Right atrium auricular region (tissue), 2 donors: ENCODE results near the gene SLC25A15. TPM values are rescaled to one million over a fixed set of nuclear protein-coding genes. Genes with fewer than 3 reads are reported as not detected.
A peak's percentile ranks its signal among the peaks of the same experiment; 100 is the strongest.
"Not testable (repeated sequence)": the region's sequence is repeated elsewhere in the genome, so short reads cannot be mapped to it uniquely, and the experiment has no call there.

Source experiments
- DNase-seq: peaks from one replicate; pipeline ENCODE4 v3.0.0-alpha.2; 2019; ENCODE audit warnings: low spot score
- H3K27ac ChIP-seq, 2 donors: fragments of 200-600 bp; sonication (generic); 1 replicate in 1 of 2; 2 replicates in 1 of 2; pipeline ENCODE4 v1.5.1; 2016 to 2019
- H3K27me3 ChIP-seq, 2 donors: fragments of 200-600 bp; sonication (generic); one replicate each; pipeline versions ENCODE4 v1.5.1 to v1.6.0; 2017 to 2019
- H3K36me3 ChIP-seq: fragments of 200-600 bp; sonication (generic); one replicate; pipeline ENCODE4 v1.5.1; 2016
- H3K4me1 ChIP-seq, 2 donors: fragments of 200-600 bp; sonication (generic); one replicate each; pipeline versions ENCODE4 v1.5.1 to v1.6.0; 2017 to 2019
- H3K4me3 ChIP-seq, 2 donors: fragments of 200-600 bp; sonication (generic); 1 replicate in 1 of 2; 2 replicates in 1 of 2; pipeline ENCODE4 v1.5.1; 2017 to 2019; ENCODE audit warnings: mild to moderate bottlenecking in 1 of 2, moderate library complexity in 1 of 2
- H3K9me3 ChIP-seq, 2 donors: fragments of 200-600 bp; sonication (generic); one replicate each; pipeline ENCODE4 v1.5.1; 2019
- total RNA-seq, 2 donors: library from RNA; depleted of rRNA; stranded (reverse); fragments of >200 nt; gene quantifications; one replicate each; pipeline ENCODE4 v1.1.0, GENCODE V29; 2016
- TF ChIP-seq, protein P1 (sequence below), 2 donors: fragments of 200-600 bp; sonication (generic); IDR thresholded peaks; one replicate each; pipeline ENCODE4 v1.5.1; 2019; ENCODE audit warnings: antibody characterized with exemption in 2 of 2

The SLC25A15 gene
- total RNA-seq, 2 donors from 2014 or later, result 5.9 to 6.0 TPM

DNA sequence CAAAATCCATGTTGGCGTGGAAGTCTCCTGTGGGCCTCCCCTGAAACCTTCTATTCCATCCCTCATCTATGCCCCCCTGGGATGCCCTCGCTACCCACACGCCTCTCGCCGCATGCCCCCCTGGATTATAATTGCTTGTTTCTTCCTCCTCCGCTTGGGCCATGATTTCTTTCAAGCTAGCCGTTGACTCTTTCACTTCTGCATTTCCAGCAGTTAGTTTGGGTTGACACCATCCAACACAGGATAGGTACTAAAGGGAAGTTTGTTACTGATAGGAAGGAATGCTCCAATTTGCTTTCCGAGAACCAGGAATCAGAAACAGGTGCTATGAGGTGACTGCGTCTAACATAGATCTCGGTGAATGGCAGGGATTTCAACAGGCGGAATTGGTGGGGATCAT is 7.7 kb upstream of the SLC25A15 start:
- H3K36me3 ChIP-seq, result no peaks in the 10 kb centered on the region
- TF ChIP-seq, protein P1, sequence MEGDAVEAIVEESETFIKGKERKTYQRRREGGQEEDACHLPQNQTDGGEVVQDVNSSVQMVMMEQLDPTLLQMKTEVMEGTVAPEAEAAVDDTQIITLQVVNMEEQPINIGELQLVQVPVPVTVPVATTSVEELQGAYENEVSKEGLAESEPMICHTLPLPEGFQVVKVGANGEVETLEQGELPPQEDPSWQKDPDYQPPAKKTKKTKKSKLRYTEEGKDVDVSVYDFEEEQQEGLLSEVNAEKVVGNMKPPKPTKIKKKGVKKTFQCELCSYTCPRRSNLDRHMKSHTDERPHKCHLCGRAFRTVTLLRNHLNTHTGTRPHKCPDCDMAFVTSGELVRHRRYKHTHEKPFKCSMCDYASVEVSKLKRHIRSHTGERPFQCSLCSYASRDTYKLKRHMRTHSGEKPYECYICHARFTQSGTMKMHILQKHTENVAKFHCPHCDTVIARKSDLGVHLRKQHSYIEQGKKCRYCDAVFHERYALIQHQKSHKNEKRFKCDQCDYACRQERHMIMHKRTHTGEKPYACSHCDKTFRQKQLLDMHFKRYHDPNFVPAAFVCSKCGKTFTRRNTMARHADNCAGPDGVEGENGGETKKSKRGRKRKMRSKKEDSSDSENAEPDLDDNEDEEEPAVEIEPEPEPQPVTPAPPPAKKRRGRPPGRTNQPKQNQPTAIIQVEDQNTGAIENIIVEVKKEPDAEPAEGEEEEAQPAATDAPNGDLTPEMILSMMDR (IDR thresholded peaks at IDR 0.05), result no peak
- no peaks in the 10 kb centered on the region for H3K9me3 ChIP-seq
- H3K27me3 ChIP-seq, result no peaks in the 10 kb centered on the region
- peaks cover 0 to 7% of the 10 kb centered on the region in 2 donors for H3K4me1 ChIP-seq
- peak; percentile 23 for DNase-seq
- H3K27ac ChIP-seq, result no peak overlapping the region
- H3K4me3 ChIP-seq, result no peak overlapping the region

DNA sequence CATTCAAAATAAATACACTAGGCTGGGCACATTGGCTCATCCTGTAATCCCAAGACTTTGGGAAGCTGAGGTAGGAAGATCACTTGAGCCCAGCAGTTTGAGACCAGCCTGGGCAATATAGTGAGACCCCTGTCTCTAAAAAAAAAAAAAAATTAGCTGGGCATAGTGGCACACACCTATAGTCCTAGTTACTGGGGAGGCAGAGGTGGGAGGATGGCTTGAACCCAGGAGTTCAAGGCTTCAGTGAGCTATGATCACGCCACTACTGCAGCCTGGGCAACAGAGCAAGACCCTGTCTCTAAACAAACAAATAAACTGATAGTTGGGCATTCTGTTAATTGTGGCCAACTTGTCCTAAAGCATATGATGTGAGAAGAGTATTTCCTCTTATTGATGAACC is 6.4 kb upstream of the SLC25A15 start:
- H3K4me1 ChIP-seq, H3K4me3 ChIP-seq, H3K9me3 ChIP-seq, H3K36me3 ChIP-seq, H3K27me3 ChIP-seq, H3K27ac ChIP-seq: not testable (repeated sequence)
- peak; percentile 4 for DNase-seq

DNA sequence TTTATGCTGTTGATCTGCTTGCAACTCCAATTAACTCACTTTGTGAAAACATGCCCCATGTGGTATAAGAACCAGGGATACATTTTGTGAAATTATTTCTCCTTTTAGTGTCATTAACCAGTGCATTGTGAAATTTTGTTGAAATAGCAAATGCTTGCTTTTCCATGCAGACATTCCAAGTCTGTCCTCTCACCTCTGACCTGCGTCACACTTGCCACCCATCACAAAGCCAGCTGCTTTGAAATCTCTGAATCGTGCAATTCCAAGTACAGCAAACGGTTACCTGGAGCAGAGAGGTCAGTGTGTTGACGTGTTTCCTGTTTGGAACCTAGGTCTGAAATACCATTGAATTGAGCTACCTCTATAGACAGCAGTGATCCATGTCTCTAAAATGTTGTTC is 4.9 kb upstream of the SLC25A15 start:
- no peak overlapping the region for H3K4me3 ChIP-seq
- peak; percentile 40 for DNase-seq
- H3K9me3 ChIP-seq, result no peaks in the 10 kb centered on the region
- no peaks in the 10 kb centered on the region for H3K27me3 ChIP-seq
- H3K36me3 ChIP-seq, result no peaks in the 10 kb centered on the region
- no peaks in the 10 kb centered on the region for H3K4me1 ChIP-seq
- TF ChIP-seq, protein P1 (IDR thresholded peaks at IDR 0.05), result no peak
- H3K27ac ChIP-seq, result no peak overlapping the region

DNA sequence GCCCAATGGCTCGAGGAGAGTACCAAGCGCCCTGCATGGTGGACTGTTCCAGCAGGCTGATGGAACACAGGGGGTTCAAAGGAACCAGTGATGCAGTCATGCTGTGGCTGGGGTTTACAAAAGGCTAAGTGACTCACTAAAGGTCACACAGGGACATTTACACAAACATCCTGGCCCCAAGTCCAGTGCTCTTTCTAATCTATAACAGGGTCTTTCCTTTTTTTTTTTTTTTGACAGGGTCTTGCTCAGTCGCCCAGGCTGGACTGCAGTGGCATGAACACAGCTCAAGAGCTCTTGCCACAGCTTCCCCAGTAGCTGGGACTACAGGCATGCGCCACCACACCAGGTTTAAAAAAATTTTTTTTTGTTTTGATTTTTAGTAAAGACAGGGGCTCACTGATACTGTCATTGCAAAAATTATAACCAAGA is 2.8 kb upstream of the SLC25A15 start:
- TF ChIP-seq, protein P1 (IDR thresholded peaks at IDR 0.05), result no peak
- peak; percentile 47 for DNase-seq
- H3K4me1 ChIP-seq, result peaks cover 0 to 6% of the 10 kb centered on the region in 2 donors
- no peak overlapping the region for H3K4me3 ChIP-seq
- H3K36me3 ChIP-seq, result no peaks in the 10 kb centered on the region
- no peaks in the 10 kb centered on the region for H3K9me3 ChIP-seq
- H3K27ac ChIP-seq, result no peak overlapping the region
- no peaks in the 10 kb centered on the region for H3K27me3 ChIP-seq

DNA sequence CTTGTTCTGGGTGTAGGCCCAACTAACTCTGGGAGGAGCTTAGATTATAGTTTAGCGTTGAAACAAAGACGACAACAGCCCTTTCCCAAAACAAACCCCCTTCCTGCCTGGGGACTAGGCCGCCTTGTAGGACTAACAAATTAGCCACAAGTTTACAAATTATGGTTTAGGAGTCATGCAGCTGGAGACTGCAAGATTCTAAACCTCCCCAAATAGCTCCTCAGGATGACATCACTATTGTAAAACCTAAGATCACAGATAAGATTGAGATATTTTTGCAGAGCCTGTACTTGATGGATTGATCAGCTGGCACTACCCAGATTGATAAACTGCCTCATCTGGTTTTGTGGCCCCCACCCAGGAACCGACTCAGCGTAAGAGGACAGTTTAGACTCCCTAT is 2.3 kb upstream of the SLC25A15 start:
- Histone ChIP-seq H3K27me3 (no peaks in the 10 kb centered on the region), H3K4me1 (peaks cover 0 to 6% of the 10 kb centered on the region in 2 donors), H3K36me3 (no peaks in the 10 kb centered on the region), H3K4me3 (no peak overlapping the region), H3K27ac (no peak overlapping the region), H3K9me3 (no peaks in the 10 kb centered on the region)
- peak; percentile 2 for DNase-seq
- TF ChIP-seq, protein P1 (IDR thresholded peaks at IDR 0.05), result no peak

DNA sequence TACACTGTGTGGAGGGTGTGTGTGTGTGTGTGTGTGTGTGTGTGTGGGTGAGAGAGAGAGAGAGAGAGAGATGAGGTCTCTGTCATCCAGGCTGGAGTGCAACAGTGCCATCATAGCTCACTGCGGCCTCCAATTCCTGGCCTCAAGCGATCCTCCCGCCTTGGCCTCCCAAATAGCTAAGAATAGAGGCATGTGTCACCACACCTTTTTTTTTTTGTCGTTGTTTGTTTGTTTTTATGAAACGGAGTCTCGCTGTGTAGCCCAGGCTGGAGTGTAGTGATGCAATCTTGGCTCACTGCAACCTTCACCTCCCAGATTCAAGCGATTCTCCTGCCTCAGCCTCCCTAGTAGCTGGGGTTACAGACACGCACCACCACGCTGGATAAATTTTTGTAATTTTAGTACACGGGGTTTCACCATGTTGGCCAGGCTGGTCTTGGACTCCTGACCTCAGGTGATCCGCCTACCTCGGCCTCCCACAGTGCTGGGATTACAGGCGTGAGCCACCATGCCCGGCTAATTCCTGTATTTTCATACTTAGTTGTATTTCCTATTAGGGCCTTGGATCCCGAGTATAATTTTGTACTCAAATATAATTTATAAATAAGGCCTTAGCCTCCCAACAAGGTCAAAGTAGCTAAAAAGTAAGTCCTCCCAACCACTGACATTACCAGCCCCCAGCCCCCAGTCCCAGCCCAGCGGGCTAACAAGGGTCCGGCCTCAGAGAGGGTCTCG is 704 bp upstream of the SLC25A15 start:
- H3K4me1 ChIP-seq, H3K9me3 ChIP-seq, H3K36me3 ChIP-seq, H3K27me3 ChIP-seq: not testable (repeated sequence)
- Histone ChIP-seq H3K4me3 (peak overlapping the region; percentile 53 to 64), H3K27ac (peak overlapping the region; percentile 81 to 83)
- peak; percentile 49 for DNase-seq

DNA sequence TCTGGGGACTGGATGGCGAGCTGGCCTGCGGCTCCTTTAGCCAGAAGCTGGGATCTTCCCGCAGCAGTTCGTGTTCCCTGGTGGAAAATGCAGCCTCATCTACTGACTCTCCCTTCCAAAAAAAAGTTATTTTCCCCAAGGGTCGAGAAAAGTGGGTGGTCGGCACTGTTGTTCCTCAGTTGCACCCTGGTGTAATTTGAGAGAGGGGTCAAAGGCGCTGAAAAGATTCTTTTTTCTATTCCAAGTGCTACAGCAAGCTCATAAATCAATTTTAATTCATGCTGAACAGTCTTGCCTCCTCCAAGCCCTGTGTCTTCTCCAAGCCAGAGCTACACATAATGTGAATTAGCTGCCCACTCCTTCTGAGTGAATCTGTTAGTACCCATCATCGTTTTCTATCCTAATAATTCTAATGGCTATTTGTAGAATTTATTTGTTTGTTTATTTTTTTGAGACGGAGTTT is 774 bp downstream of the SLC25A15 start:
- Histone ChIP-seq H3K9me3 (no peaks in the 10 kb centered on the region), H3K4me3 (peak overlapping the region; percentile 53 to 64), H3K4me1 (peaks cover 0 to 6% of the 10 kb centered on the region in 2 donors), H3K27me3 (no peaks in the 10 kb centered on the region), H3K36me3 (no peaks in the 10 kb centered on the region), H3K27ac (peak overlapping the region; percentile 81 to 83)
- TF ChIP-seq, protein P1 (IDR thresholded peaks at IDR 0.05), result no peak
- DNase-seq, result no peak
